CD4-positive, alpha-beta T cell (primary cell): Measurements from ENCODE around the gene CRTC1. TPM values are rescaled to one million over a fixed set of nuclear protein-coding genes. Genes with fewer than 3 reads are reported as not detected.

ENCODE experiments used
- ATAC-seq: fragments of 200-7000 bp; cut with Tn5 transposase; one replicate; pipeline ENCODE4 v1.10.0; 2022; ENCODE audit warnings: mild to moderate bottlenecking; ENCODE audit not compliant: poor library complexity
- CTCF ChIA-PET: fragments of 350-600 bp; sonication (Branson Sonifier 250); formaldehyde crosslinking; loops from one replicate; lab custom pipeline; 2021; ENCODE audit warnings: antibody characterized with exemption, inconsistent platforms; lab: Charles Lee
- POLR2A ChIA-PET: fragments of 350-600 bp; sonication (Branson Sonifier 250); formaldehyde crosslinking; loops from one replicate; lab custom pipeline; 2021; ENCODE audit warnings: antibody characterized with exemption, inconsistent platforms; lab: Charles Lee
- DNase-seq, 14 experiments: peaks; one replicate each; pipeline ENCODE4 v3.0.0-alpha.2; 2013 to 2020; ENCODE audit warnings: mixed read lengths in 2 of 14
- H3K27ac ChIP-seq, 2 donors: one replicate each; pipeline versions ENCODE4 v1.5.1 to v1.7.0; 2013; ENCODE audit warnings: low read length in 2 of 2, low read depth in 1 of 2, mild to moderate bottlenecking in 1 of 2
- H3K27me3 ChIP-seq, 2 experiments: 1 replicate in 1 of 2; 2 replicates in 1 of 2; pipeline versions ENCODE4 v1.6.1 to v1.7.0; 2013; ENCODE audit warnings: low read length in 2 of 2, control low read depth in 1 of 2, mild to moderate bottlenecking in 1 of 2, moderate library complexity in 1 of 2; ENCODE audit not compliant: insufficient read depth in 2 of 2, control insufficient read depth in 1 of 2
- H3K36me3 ChIP-seq: one replicate; pipeline ENCODE4 v1.6.1; 2013; ENCODE audit warnings: low read length, control low read depth; ENCODE audit not compliant: insufficient read depth
- H3K4me1 ChIP-seq: one replicate; pipeline ENCODE4 v1.6.1; 2013; ENCODE audit warnings: low read length, control low read depth; ENCODE audit not compliant: insufficient read depth
- H3K4me3 ChIP-seq: one replicate; pipeline ENCODE4 v1.5.1; 2013; ENCODE audit warnings: mild to moderate bottlenecking, low read length, moderate library complexity
- H3K9me3 ChIP-seq, 2 experiments: 1 replicate in 1 of 2; 2 replicates in 1 of 2; pipeline versions ENCODE4 v1.6.1 to v1.7.0; 2013; ENCODE audit warnings: low read length in 2 of 2, mild to moderate bottlenecking in 2 of 2, control low read depth in 1 of 2, moderate library complexity in 1 of 2; ENCODE audit not compliant: control insufficient read depth in 1 of 2, insufficient read depth in 1 of 2
- H3K27ac Mint-ChIP-seq: one replicate; pipeline ENCODE4 v1.8.0; 2020; ENCODE audit warnings: mixed read lengths
- H3K27me3 Mint-ChIP-seq: one replicate; pipeline ENCODE4 v1.8.0; 2021; ENCODE audit warnings: mixed read lengths
- H3K36me3 Mint-ChIP-seq: one replicate; pipeline ENCODE4 v1.8.0; 2021; ENCODE audit warnings: low read depth, mixed read lengths
- H3K4me1 Mint-ChIP-seq: one replicate; pipeline ENCODE4 v1.8.0; 2021; ENCODE audit warnings: low read depth, mixed read lengths
- H3K4me3 Mint-ChIP-seq: one replicate; pipeline ENCODE4 v1.8.0; 2020; ENCODE audit warnings: mild to moderate bottlenecking, mixed read lengths
- H3K9me3 Mint-ChIP-seq: one replicate; pipeline ENCODE4 v1.8.0; 2020; ENCODE audit warnings: mixed read lengths
- intact Hi-C, 2 experiments: fragments of 100-400 bp; cut with DNase I in 1 of 2; cut with micrococcal nuclease in 1 of 2; formaldehyde crosslinking; loops; one replicate each; pipeline versions ENCODE4 v1.15.1 to v1.9.0; 2023 to 2025; cut with DNase I, micrococcal nuclease
- total RNA-seq, 174 experiments: library from RNA in 2 of 174; stranded (reverse) in 2 of 174; gene quantifications; one replicate each; pipeline ENCODE4 v1.2.3 and lab custom pipeline; 2021 to 2026
- TF ChIP-seq, protein P1 (sequence below): fragments of 200-600 bp; IDR thresholded peaks from one replicate; pipeline ENCODE4 v1.8.0; 2022; ENCODE audit warnings: antibody characterized with exemption, mild to moderate bottlenecking

CRTC1 gene
- total RNA-seq, 2 experiments from 2014 or later: 11.8 to 12.2 TPM

DNA sequence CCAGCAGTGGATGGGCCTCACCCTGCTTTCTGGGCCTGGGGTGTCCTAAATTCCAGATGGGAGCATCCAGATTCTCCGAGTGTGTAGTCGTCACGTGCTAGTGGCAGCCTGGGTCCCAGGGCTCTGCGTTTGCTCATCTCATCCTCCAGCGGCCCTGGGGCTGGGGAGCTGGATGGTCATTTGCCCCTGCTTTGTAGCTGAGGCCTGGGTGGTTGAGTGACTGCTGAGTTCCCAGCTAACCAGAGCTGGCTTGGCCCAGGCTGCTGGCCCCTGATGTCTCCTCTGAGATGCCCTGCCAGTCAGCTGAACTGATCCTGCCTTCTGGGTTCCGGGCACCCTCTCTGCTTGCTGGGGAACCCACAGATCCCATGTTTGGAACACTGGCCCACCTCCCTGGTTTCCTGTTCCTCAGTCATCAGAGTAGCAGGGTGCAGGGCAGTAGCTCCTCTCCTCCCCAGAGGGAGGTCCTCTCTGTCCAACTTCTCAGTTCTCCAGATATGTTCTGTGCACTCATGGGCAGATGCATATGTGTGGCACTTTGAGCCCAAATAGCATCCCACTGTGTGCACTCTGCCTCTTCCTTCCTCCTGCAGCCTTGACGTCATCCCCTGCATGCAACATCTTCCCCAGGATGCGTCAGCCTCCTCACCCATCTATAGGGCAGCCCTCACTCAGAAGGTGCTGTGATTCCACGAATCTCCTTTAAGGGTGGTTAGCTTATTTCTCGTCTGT is 22.4 kb upstream of the CRTC1 start:
- Mint-ChIP-seq H3K4me1 (peaks cover 38% of the 10 kb centered on the region), H3K36me3 (peaks cover 6% of the 10 kb centered on the region), H3K9me3 (no peaks in the 10 kb centered on the region), H3K27ac (no peak overlapping the region), H3K4me3 (no peak overlapping the region), H3K27me3 (no peaks in the 10 kb centered on the region)
- intact Hi-C loops: no loop called here
- TF ChIP-seq, protein P1, sequence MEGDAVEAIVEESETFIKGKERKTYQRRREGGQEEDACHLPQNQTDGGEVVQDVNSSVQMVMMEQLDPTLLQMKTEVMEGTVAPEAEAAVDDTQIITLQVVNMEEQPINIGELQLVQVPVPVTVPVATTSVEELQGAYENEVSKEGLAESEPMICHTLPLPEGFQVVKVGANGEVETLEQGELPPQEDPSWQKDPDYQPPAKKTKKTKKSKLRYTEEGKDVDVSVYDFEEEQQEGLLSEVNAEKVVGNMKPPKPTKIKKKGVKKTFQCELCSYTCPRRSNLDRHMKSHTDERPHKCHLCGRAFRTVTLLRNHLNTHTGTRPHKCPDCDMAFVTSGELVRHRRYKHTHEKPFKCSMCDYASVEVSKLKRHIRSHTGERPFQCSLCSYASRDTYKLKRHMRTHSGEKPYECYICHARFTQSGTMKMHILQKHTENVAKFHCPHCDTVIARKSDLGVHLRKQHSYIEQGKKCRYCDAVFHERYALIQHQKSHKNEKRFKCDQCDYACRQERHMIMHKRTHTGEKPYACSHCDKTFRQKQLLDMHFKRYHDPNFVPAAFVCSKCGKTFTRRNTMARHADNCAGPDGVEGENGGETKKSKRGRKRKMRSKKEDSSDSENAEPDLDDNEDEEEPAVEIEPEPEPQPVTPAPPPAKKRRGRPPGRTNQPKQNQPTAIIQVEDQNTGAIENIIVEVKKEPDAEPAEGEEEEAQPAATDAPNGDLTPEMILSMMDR: no peak
- Histone ChIP-seq H3K36me3 (peaks cover 8% of the 10 kb centered on the region), H3K27ac (no peak overlapping the region), H3K4me1 (peaks cover 4% of the 10 kb centered on the region), H3K4me3 (no peak overlapping the region), H3K27me3 (no peaks in the 10 kb centered on the region), H3K9me3 (no peaks in the 10 kb centered on the region)
- ATAC-seq (no peak), DNase-seq (no peak)
- ChIA-PET POLR2A (interaction anchor here (1.2 kb wide), 1 partner anchor 39 kb away, joined by 3 read pairs; no protein-coding TSS in a partner anchor), CTCF (no interaction called here)

DNA sequence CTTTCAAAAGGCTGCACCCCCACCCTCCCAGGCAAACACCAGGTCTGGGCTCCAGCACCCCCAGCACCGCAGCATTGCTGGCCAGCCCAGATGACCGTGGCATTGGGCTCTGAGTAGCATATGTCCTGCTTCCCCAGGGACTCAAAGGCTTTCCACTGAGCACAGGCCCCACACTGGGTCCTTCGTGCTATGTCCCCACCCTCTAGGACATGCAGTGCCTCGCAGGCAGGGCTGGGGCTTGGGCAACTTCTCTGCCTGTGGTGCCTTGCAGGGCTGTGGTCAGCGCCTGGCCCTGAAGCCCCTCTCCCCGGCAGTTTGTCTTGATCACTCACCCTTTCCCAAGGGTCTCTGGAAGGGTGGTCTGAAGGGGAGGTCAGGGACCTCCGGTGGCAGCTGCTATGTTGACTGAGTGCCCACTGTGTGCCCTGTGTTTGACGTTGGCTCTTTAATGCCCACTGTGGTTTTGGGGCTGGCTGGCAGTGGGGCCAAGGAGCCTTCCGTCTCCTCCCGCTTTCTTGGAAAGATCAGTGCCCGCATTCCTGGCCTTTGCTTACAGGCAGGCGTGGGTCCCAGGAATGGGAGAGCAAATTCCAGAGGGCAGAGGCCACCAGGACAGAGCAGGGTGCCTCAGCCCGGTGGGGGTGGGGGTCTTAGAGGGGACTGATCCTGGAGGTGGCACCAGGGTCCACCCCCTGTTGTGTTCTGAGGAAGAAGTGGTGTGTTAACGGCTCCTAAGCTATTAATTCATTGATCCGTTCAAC is 20.3 kb upstream of the CRTC1 start:
- intact Hi-C loops: no loop called here
- H3K27me3 ChIP-seq: no peaks in the 10 kb centered on the region
- no peaks in the 10 kb centered on the region for H3K9me3 ChIP-seq
- no peak overlapping the region for H3K27ac ChIP-seq
- Mint-ChIP-seq H3K4me1 (peaks cover 30% of the 10 kb centered on the region), H3K36me3 (peaks cover 11% of the 10 kb centered on the region), H3K27ac (peak overlapping the region; percentile 85), H3K27me3 (no peaks in the 10 kb centered on the region), H3K4me3 (no peak overlapping the region), H3K9me3 (no peaks in the 10 kb centered on the region)
- peaks cover 16% of the 10 kb centered on the region for H3K36me3 ChIP-seq
- no peak for ATAC-seq
- peaks cover 4% of the 10 kb centered on the region for H3K4me1 ChIP-seq
- CTCF ChIA-PET: no interaction called here
- DNase-seq: no peak
- TF ChIP-seq, protein P1: no peak
- no peak overlapping the region for H3K4me3 ChIP-seq
- POLR2A ChIA-PET: no interaction called here

DNA sequence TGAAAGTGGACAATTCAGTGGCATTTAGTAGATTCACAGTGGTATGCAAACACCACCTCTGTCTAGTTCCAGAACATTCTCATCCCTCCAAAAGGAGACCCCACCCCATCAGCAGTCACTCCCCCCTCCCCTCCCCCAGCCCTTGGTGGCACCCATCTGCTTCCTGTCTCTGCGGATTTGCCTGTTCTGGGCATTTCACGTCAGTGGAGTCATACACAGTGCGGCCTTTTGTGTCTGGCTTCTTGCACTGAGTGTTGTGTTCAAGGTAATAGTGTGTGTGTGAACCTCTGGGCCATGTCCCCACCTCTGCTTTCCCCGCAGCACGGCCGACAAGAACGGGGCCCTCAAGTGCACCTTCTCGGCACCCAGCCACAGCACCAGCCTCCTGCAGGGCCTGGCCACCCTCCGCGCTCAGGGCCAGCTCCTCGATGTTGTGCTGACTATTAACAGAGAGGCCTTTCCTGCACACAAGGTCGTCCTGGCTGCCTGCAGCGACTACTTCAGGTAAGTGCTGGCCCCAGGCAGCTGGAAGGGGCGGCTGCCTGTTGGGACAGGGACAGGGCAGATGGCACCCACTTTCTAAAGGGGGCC is 19.4 kb upstream of the CRTC1 start:
- POLR2A ChIA-PET: no interaction called here
- intact Hi-C loops: no loop called here
- Histone ChIP-seq H3K9me3 (no peaks in the 10 kb centered on the region), H3K27me3 (no peaks in the 10 kb centered on the region), H3K36me3 (peaks cover 22% of the 10 kb centered on the region), H3K27ac (no peak overlapping the region), H3K4me1 (peaks cover 4% of the 10 kb centered on the region), H3K4me3 (peak overlapping the region; percentile 21)
- CTCF ChIA-PET: no interaction called here
- Mint-ChIP-seq H3K4me3 (peak overlapping the region; percentile 48), H3K4me1 (peaks cover 22% of the 10 kb centered on the region), H3K36me3 (peaks cover 11% of the 10 kb centered on the region), H3K9me3 (no peaks in the 10 kb centered on the region), H3K27me3 (no peaks in the 10 kb centered on the region), H3K27ac (peak overlapping the region; percentile 85)
- TF ChIP-seq, protein P1: no peak
- peak in 5 of 14 experiments; percentile 7 to 44 (median 30) for DNase-seq
- ATAC-seq: peak; percentile 90
